ENCODE measurements around the gene GRAMD1B. TPM values are rescaled to one million over a fixed set of nuclear protein-coding genes. Genes with fewer than 3 reads are reported as not detected.
"Not testable (repeated sequence)": the region's sequence is repeated elsewhere in the genome, so short reads cannot be mapped to it uniquely, and the experiment has no call there.

The GRAMD1B gene
- total RNA-seq, 2 experiments from 2014 or later, result 91.6 to 91.8 TPM

- peaks cover 15% of the 10 kb centered on the region for H3K27me3 Mint-ChIP-seq
- no peaks in the 10 kb centered on the region for H3K4me1 Mint-ChIP-seq
- no peak for DNase-seq
- no peaks in the 10 kb centered on the region for H3K36me3 Mint-ChIP-seq (ENCODE audit: low read depth)
- no peaks in the 10 kb centered on the region for H3K9me3 Mint-ChIP-seq
- CTCF ChIA-PET, result interaction anchor here (1.4 to 2.9 kb wide), 2 partner anchors 62 to 65 kb away, joined by 7 to 22 read pairs; no protein-coding TSS in a partner anchor
- no peak overlapping the region for H3K27ac Mint-ChIP-seq
- no peak overlapping the region for H3K4me3 Mint-ChIP-seq
- POLR2A ChIA-PET, result no interaction called here
Observed at GRCh38 chr11:123645286-123645975, 215.4 kb downstream of the GRAMD1B start.

DNA sequence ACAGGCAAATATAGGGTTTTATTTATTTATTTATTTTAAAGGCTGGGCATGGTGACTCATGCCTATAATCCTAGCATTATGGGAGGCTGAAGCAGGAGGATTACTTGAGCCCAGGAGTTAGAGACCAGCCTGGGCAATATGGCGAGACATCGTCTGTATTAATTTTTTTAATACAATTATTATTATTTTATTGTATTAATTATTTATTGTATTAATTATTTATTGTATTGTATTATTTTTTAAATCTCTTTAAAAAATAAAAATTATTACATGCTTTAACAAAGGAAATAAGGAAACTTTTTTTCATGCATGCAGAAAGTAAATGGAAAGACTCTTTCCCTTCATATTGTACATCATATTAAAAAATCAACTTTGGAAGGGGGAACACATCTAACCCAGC, 220.8 kb downstream of the GRAMD1B start:
- CTCF ChIA-PET, result no interaction called here
- no peak for DNase-seq
- Mint-ChIP-seq H3K27me3 (peaks cover 46% of the 10 kb centered on the region), H3K4me1 (peaks cover 9% of the 10 kb centered on the region), H3K9me3 (no peaks in the 10 kb centered on the region), H3K36me3 (ENCODE audit: low read depth) (no peaks in the 10 kb centered on the region), H3K27ac (no peak overlapping the region), H3K4me3 (no peak overlapping the region)
- POLR2A ChIA-PET, result no interaction called here

DNA sequence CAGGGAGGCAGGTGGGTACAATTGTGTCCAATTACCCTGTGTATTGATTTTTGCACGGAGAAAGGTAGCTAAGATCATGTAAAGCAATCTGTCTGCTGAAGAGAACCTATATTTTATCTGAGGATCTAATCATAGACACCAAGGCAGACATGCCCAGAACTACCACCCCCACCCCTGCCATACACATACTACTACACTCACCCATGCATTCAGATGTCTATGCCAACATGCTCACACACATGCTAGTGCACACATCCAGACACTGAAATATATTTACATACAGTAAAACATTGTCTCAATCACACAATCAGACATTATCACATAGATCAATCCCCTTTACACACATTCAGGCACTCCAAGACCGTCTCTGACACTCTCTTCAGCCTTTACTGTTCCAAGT, 222.5 kb downstream of the GRAMD1B start:
- Mint-ChIP-seq H3K4me1 (peaks cover 9% of the 10 kb centered on the region), H3K27me3 (peaks cover 46% of the 10 kb centered on the region), H3K27ac (no peak overlapping the region), H3K9me3 (no peaks in the 10 kb centered on the region), H3K4me3 (no peak overlapping the region), H3K36me3 (ENCODE audit: low read depth) (no peaks in the 10 kb centered on the region)
- no peak for DNase-seq
- POLR2A ChIA-PET, result no interaction called here
- CTCF ChIA-PET, result interaction anchor here (0.7 to 3.9 kb wide), 4 partner anchors 21 to 340 kb away, joined by 3 to 14 read pairs (median 4); no protein-coding TSS in a partner anchor

- Mint-ChIP-seq H3K4me3 (peak overlapping the region; percentile 22), H3K4me1 (peaks cover 9% of the 10 kb centered on the region), H3K27ac (no peak overlapping the region), H3K9me3 (peaks cover under 1% of the 10 kb centered on the region), H3K36me3 (ENCODE audit: low read depth) (peaks cover under 1% of the 10 kb centered on the region), H3K27me3 (peaks cover 48% of the 10 kb centered on the region)
- no peak for DNase-seq
- ChIA-PET POLR2A (no interaction called here), CTCF (interaction anchor here (1.5 to 3.9 kb wide), 3 partner anchors 13 to 57 kb away, joined by 3 to 14 read pairs (median 6); no protein-coding TSS in a partner anchor)
Observed at GRCh38 chr11:123653483-123653826, 223.4 kb downstream of the GRAMD1B start.

GRCh38 chr11:123653827-123654565, 223.9 kb downstream of the GRAMD1B start:
- POLR2A ChIA-PET, result no interaction called here
- peaks cover 49% of the 10 kb centered on the region for H3K27me3 Mint-ChIP-seq
- DNase-seq, result peak; percentile 33
- peaks cover 6% of the 10 kb centered on the region for H3K9me3 Mint-ChIP-seq
- H3K36me3 Mint-ChIP-seq (ENCODE audit: low read depth), result peaks cover 6% of the 10 kb centered on the region
- H3K4me1 Mint-ChIP-seq, result peaks cover 14% of the 10 kb centered on the region
- peak overlapping the region; percentile 48 for H3K4me3 Mint-ChIP-seq
- CTCF ChIA-PET, result interaction anchor here (1.0 to 3.9 kb wide), 4 partner anchors 13 to 80 kb away, joined by 3 to 14 read pairs (median 5); no protein-coding TSS in a partner anchor
- H3K27ac Mint-ChIP-seq, result no peak overlapping the region

DNA sequence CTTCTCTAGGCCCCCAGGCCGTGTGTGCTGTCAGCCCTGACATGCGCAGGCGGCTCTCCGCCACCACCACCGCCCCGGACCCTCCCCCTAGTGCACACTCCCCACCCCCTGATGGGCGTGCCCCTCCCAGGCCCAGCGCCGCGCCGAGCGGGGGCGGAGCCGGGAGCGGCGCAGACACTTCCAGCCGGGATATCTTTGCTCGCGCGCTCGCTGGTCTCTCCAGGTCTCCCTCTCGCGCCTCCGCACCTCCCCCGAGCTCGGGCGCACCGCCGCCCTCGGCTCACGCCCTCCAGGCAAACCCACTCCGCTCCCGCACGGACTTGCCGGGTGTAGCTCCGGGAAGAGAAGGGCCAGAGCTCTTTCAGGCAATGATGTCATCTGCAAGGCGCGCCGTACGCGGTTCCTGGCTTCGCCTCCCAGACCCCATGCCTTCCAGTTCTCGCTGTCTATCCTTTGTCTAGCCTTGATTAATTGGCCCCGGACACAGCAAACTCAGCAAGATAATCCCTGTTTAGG, 224.6 kb downstream of the GRAMD1B start, which contains the start of gene SCN3B:
SCN3B (minus strand) TSS at position 59 of the 516 bp plus-strand sequence. CDS start 823 bp downstream, outside the sequence.
- Mint-ChIP-seq H3K9me3 (peaks cover 12% of the 10 kb centered on the region), H3K27me3 (peaks cover 49% of the 10 kb centered on the region), H3K4me3 (peak within 1 kb of the TSS; percentile 48), H3K4me1 (peaks cover 21% of the 10 kb centered on the region), H3K27ac (no peak within 1 kb of the TSS), H3K36me3 (ENCODE audit: low read depth) (peaks cover 9% of the 10 kb centered on the region)
- ChIA-PET CTCF (interaction anchor here (1.0 to 3.9 kb wide), 3 partner anchors 53 to 81 kb away, joined by 4 to 14 read pairs (median 6); no protein-coding TSS in a partner anchor), POLR2A (no interaction called here)
- no peak for DNase-seq

GRCh38 chr11:123659311-123659710, 229.2 kb downstream of the GRAMD1B start:
- H3K27me3 Mint-ChIP-seq, result peaks cover 24% of the 10 kb centered on the region
- H3K9me3 Mint-ChIP-seq, result peaks cover 27% of the 10 kb centered on the region
- peaks cover 9% of the 10 kb centered on the region for H3K36me3 Mint-ChIP-seq (ENCODE audit: low read depth)
- no peak overlapping the region for H3K27ac Mint-ChIP-seq
- no peak for DNase-seq
- peaks cover 26% of the 10 kb centered on the region for H3K4me1 Mint-ChIP-seq
- ChIA-PET CTCF (no interaction called here), POLR2A (no interaction called here)
- H3K4me3 Mint-ChIP-seq, result no peak overlapping the region

DNA sequence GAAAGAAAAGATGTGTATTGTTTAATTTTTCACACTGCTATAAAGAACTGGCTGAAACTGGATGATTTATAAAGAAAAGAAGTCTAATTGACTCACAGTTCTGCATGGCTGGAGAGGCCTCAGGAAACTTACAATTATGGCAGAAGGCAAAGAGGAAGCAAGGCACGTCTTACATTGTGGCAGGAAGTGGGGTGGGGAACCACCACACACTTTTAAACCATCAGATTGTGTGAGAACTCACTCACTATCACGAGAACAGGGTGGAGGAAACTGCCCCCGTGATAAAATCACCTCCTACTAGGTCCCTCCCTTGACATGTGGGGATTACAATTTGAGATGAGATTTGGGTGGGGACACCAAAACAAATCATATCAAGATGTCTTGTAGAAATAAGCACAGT, 229.9 kb downstream of the GRAMD1B start:
- POLR2A ChIA-PET; CTCF ChIA-PET; H3K4me3 Mint-ChIP-seq; H3K36me3 Mint-ChIP-seq (ENCODE audit: low read depth): not testable (repeated sequence)
- peak; percentile 62 for DNase-seq
- H3K4me1 Mint-ChIP-seq, result peaks cover 23% of the 10 kb centered on the region
- H3K27me3 Mint-ChIP-seq, result peaks cover 20% of the 10 kb centered on the region
- peaks cover 27% of the 10 kb centered on the region for H3K9me3 Mint-ChIP-seq
- H3K27ac Mint-ChIP-seq, result peak overlapping the region; percentile 11

- no peak for DNase-seq
- CTCF ChIA-PET, result no interaction called here
- POLR2A ChIA-PET, result no interaction called here
- Mint-ChIP-seq H3K36me3 (ENCODE audit: low read depth) (no peaks in the 10 kb centered on the region), H3K4me1 (peaks cover 2% of the 10 kb centered on the region), H3K27me3 (peaks cover 10% of the 10 kb centered on the region), H3K4me3 (no peak overlapping the region), H3K9me3 (peaks cover 12% of the 10 kb centered on the region), H3K27ac (no peak overlapping the region)
Observed at GRCh38 chr11:123665306-123665705, 235.2 kb downstream of the GRAMD1B start.

DNA sequence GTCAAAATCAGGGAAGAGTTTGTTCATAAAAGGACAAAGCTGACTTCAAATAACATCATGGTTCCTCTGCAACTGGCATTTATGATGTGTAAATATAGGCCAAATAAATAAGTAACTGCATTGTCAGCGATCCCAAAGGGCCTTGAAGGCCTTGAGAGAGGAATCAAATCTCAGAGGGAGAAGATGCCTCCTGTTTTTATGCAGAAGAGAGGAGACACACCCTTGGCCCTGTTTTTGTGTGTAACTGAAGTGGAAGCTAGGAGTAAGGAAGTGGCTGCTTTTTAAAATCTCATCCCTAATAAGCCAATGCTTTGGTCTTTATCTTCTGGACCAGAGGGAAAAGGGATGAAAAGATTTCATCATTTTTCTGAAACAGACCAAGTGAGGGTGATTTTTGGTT, 240.0 kb downstream of the GRAMD1B start:
- no peak overlapping the region for H3K27ac Mint-ChIP-seq
- POLR2A ChIA-PET, result no interaction called here
- CTCF ChIA-PET, result no interaction called here
- H3K36me3 Mint-ChIP-seq (ENCODE audit: low read depth), result no peaks in the 10 kb centered on the region
- H3K9me3 Mint-ChIP-seq, result no peaks in the 10 kb centered on the region
- H3K27me3 Mint-ChIP-seq, result peaks cover 12% of the 10 kb centered on the region
- no peak overlapping the region for H3K4me3 Mint-ChIP-seq
- DNase-seq, result no peak
- H3K4me1 Mint-ChIP-seq, result no peaks in the 10 kb centered on the region

GRCh38 chr11:123671534-123671933, 241.5 kb downstream of the GRAMD1B start:
- Mint-ChIP-seq H3K27ac (no peak overlapping the region), H3K9me3 (no peaks in the 10 kb centered on the region), H3K4me3 (no peak overlapping the region), H3K4me1 (no peaks in the 10 kb centered on the region), H3K36me3 (ENCODE audit: low read depth) (no peaks in the 10 kb centered on the region), H3K27me3 (peaks cover 11% of the 10 kb centered on the region)
- ChIA-PET POLR2A (no interaction called here), CTCF (no interaction called here)
- DNase-seq, result no peak

GRCh38 chr11:123672568-123672967, 242.5 kb downstream of the GRAMD1B start:
- POLR2A ChIA-PET, result no interaction called here
- CTCF ChIA-PET, result no interaction called here

DNA sequence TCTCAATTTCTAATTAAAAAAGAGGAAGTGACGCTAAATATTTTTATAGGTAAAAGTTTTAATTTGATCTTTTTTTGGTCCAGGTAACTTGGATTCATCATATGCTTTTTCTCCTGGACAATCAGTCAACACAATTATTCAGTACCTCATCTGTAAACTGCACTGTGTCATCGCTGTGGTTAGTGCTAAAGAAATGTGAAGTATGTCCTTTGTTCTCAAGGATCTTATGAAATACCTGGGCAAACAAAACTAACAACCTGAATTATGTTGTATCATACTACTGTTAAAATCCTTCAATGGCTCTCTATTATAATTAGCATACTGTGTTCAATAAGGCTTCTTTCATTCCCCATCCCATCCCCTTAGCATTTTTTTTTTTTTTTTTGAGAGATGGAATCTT, 244.2 kb downstream of the GRAMD1B start:
- POLR2A ChIA-PET, result no interaction called here
- Mint-ChIP-seq H3K9me3 (no peaks in the 10 kb centered on the region), H3K36me3 (ENCODE audit: low read depth) (no peaks in the 10 kb centered on the region), H3K4me1 (no peaks in the 10 kb centered on the region), H3K27ac (no peak overlapping the region), H3K4me3 (no peak overlapping the region), H3K27me3 (peaks cover 10% of the 10 kb centered on the region)
- CTCF ChIA-PET, result no interaction called here
- no peak for DNase-seq

More at GRCh38 chr11:123672568-123672967, 242.5 kb downstream of the GRAMD1B start:
- Mint-ChIP-seq H3K4me3 (no peak overlapping the region), H3K27ac (no peak overlapping the region), H3K9me3 (no peaks in the 10 kb centered on the region), H3K36me3 (ENCODE audit: low read depth) (no peaks in the 10 kb centered on the region), H3K4me1 (no peaks in the 10 kb centered on the region), H3K27me3 (peaks cover 8% of the 10 kb centered on the region)
- no peak for DNase-seq
